GM12892 (cell line): Measurements from ENCODE around the gene LRRC8A.

Source experiments
- POLR2A ChIP-seq: IDR thresholded peaks from 2 replicates; pipeline ENCODE4 v1.6.1; 2011; ENCODE audit warnings: low read depth, low read length, control low read depth
- POLR2AphosphoS5 ChIP-seq: IDR thresholded peaks from 2 replicates; pipeline ENCODE4 v1.6.1; 2011; ENCODE audit warnings: low read depth, low read length, control low read depth

DNA sequence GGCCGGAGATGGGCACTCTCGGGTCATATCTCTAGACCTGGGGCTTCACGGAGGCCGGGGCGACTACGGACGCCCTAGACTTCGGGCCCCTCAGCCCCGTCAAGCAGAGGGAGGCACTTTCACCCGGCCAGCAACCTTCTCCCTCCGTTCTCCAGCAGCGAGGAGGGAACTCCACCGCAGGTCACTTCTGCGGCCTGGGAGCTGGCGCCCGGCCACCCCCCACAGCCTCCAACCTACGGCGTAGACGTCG, 65.3 kb downstream of the LRRC8A start:
- TF ChIP-seq POLR2A (no peak), POLR2AphosphoS5 (no peak)
